ENCODE results near the gene TRAPPC2L. TPM values are rescaled to one million over a fixed set of nuclear protein-coding genes. Genes with fewer than 3 reads are reported as not detected.

The TRAPPC2L gene
- total RNA-seq, 2 donors from 2014 or later = 23.7 to 38.9 TPM

GRCh38 chr16:88878356-88878755 is 21.4 kb downstream of the TRAPPC2L start:
- no peak for DNase-seq (ENCODE audit: low spot score)
- H3K4me1 ChIP-seq (replicated peaks) = no peaks in the 10 kb centered on the region
- H3K9me3 ChIP-seq = no peaks in the 10 kb centered on the region
- H3K4me3 ChIP-seq = no peak overlapping the region
- intact Hi-C loops (cut with DNase I) = no loop called here
- TF ChIP-seq CTCF (IDR thresholded peaks at IDR 0.05) (no peak), POLR2A (IDR thresholded peaks at IDR 0.05) (no peak), POLR2AphosphoS5 (IDR thresholded peaks at IDR 0.05) (no peak)
- no peaks in the 10 kb centered on the region for H3K27me3 ChIP-seq (replicated peaks; ENCODE audit: insufficient read depth)
- no peak overlapping the region for H3K27ac ChIP-seq
- H3K36me3 ChIP-seq = no peaks in the 10 kb centered on the region
- WGBS = 85% methylated on average over 17 of the region's 20 CpGs

GRCh38 chr16:88878967-88879787 is 22.2 kb downstream of the TRAPPC2L start:
- Histone ChIP-seq H3K27ac (no peak overlapping the region), H3K4me1 (replicated peaks) (no peaks in the 10 kb centered on the region), H3K4me3 (peak overlapping the region in 1 of 2 donors; percentile 5), H3K27me3 (replicated peaks; ENCODE audit: insufficient read depth) (no peaks in the 10 kb centered on the region), H3K9me3 (no peaks in the 10 kb centered on the region), H3K36me3 (no peaks in the 10 kb centered on the region)
- DNase-seq (ENCODE audit: low spot score) = peak; percentile 53
- whole genome bisulfite sequencing = 69% methylated on average over 45 of the region's 45 CpGs
- no peak for TF ChIP-seq CTCF (IDR thresholded peaks at IDR 0.05)
- peak; percentile 33 for TF ChIP-seq POLR2AphosphoS5 (IDR thresholded peaks at IDR 0.05)
- intact Hi-C loops (cut with DNase I) = no loop called here

GRCh38 chr16:88879788-88880055 is 22.8 kb downstream of the TRAPPC2L start:
- no peak for TF ChIP-seq POLR2A (IDR thresholded peaks at IDR 0.05)
- TF ChIP-seq POLR2AphosphoS5 (IDR thresholded peaks at IDR 0.05) = no peak
- TF ChIP-seq CTCF (IDR thresholded peaks at IDR 0.05) = no peak
- no peak overlapping the region for H3K27ac ChIP-seq
- H3K9me3 ChIP-seq = no peaks in the 10 kb centered on the region
- intact Hi-C loops (cut with DNase I) = no loop called here
- H3K36me3 ChIP-seq = no peaks in the 10 kb centered on the region
- no peaks in the 10 kb centered on the region for H3K27me3 ChIP-seq (replicated peaks; ENCODE audit: insufficient read depth)
- 57% methylated on average over 11 of the region's 11 CpGs for WGBS
- H3K4me3 ChIP-seq = no peak overlapping the region
- H3K4me1 ChIP-seq (replicated peaks) = no peaks in the 10 kb centered on the region
- DNase-seq (ENCODE audit: low spot score) = no peak

GRCh38 chr16:88880226-88881006 is 23.5 kb downstream of the TRAPPC2L start:
- Histone ChIP-seq H3K4me1 (replicated peaks) (no peaks in the 10 kb centered on the region), H3K27me3 (replicated peaks; ENCODE audit: insufficient read depth) (no peaks in the 10 kb centered on the region), H3K36me3 (no peaks in the 10 kb centered on the region), H3K4me3 (no peak overlapping the region), H3K27ac (peak overlapping the region in 1 of 2 donors; percentile 36), H3K9me3 (no peaks in the 10 kb centered on the region)
- no peak for TF ChIP-seq CTCF (IDR thresholded peaks at IDR 0.05)
- TF ChIP-seq POLR2AphosphoS5 (IDR thresholded peaks at IDR 0.05) = no peak
- no peak for TF ChIP-seq POLR2A (IDR thresholded peaks at IDR 0.05)
- no peak for DNase-seq (ENCODE audit: low spot score)
- intact Hi-C loops (cut with DNase I) = no loop called here
- WGBS = 78% methylated on average over 36 of the region's 36 CpGs
